ENCODE results near the gene AIF1L.

DNA sequence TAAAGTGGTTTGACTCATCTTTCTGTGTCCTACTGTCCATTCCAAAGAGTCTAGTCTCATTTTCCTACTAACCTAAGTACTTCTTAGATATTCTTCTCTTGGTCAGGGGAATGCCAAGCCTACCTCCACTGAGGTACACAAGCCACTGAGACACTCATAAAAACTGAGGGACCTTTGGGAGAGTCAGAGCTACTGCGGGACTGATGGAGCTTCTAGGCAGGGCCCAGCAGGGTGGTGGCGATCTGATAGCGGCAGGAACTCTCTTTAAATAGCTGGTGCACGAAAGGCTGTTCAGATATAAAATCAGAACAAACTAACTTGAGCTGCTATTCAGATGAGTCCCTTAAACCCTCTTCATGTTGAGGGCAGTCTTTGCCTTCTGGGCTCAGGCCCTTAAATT lies 43.8 kb downstream of the AIF1L start:
- TF ChIP-seq, protein P1, sequence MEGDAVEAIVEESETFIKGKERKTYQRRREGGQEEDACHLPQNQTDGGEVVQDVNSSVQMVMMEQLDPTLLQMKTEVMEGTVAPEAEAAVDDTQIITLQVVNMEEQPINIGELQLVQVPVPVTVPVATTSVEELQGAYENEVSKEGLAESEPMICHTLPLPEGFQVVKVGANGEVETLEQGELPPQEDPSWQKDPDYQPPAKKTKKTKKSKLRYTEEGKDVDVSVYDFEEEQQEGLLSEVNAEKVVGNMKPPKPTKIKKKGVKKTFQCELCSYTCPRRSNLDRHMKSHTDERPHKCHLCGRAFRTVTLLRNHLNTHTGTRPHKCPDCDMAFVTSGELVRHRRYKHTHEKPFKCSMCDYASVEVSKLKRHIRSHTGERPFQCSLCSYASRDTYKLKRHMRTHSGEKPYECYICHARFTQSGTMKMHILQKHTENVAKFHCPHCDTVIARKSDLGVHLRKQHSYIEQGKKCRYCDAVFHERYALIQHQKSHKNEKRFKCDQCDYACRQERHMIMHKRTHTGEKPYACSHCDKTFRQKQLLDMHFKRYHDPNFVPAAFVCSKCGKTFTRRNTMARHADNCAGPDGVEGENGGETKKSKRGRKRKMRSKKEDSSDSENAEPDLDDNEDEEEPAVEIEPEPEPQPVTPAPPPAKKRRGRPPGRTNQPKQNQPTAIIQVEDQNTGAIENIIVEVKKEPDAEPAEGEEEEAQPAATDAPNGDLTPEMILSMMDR (IDR thresholded peaks at IDR 0.05), result no peak
- TF ChIP-seq ZFX (IDR thresholded peaks at IDR 0.05; ENCODE audit: borderline replicate concordance), result no peak

All from 22Rv1 (cell line).